ENCODE measurements around the gene MARCHF3.

GRCh38 chr5:126899476-126899875, 130.9 kb downstream of the MARCHF3 start:
- TF ChIP-seq CTCF (IDR thresholded peaks at IDR 0.05) (no peak), POLR2A (IDR thresholded peaks at IDR 0.05) (no peak)
